GM19351 (cell line): ENCODE measurements around the gene MUC5B.

ENCODE experiments used
- ATAC-seq: cut with Tn5 transposase; IDR thresholded peaks from one replicate; pipeline ENCODE4 v1.9.1; 2021; ENCODE audit warnings: mild to moderate bottlenecking, moderate library complexity; ENCODE audit not compliant: unreplicated experiment

MUC5B gene

GRCh38 chr11:1219834-1220815, 2.7 kb upstream of the MUC5B start:
- no peak for ATAC-seq

DNA sequence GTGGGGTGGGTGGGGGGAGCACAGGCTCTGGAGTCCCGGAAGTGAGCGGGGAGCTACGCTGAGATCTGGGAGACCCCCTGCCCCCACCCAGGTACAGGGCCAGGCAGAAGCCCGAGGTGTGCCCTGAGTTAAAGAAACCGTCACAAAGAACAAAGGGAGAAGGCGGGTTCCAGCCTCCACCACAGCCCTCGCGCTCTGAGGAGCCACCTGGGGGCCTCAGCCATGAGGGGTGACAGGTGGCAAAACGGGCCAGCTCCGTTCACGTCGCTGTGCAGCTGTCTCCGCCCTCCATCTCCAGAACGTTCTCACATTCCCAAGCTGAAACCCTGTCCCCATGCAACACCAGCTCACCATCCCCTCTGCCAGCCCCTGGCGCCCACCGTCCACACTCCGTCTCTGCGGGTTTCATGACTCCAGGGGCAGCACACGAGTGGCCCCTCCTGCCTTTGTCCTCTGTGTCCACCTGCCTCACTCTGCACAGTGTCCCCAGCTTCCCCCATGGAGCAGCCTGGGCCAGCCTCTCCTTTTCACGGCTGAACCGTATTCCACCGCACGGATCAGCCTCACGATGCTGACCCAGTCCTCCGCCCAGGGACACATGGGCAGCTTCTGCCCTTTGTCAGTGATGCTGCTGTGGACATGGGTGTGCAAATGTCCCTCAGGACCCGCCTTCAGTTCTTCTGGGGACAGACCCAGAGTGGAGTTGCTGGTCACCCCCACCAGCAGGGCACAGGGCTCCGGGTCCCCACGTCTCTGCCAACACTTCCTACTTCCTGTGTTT, 1.7 kb upstream of the MUC5B start:
- ATAC-seq: no peak

DNA sequence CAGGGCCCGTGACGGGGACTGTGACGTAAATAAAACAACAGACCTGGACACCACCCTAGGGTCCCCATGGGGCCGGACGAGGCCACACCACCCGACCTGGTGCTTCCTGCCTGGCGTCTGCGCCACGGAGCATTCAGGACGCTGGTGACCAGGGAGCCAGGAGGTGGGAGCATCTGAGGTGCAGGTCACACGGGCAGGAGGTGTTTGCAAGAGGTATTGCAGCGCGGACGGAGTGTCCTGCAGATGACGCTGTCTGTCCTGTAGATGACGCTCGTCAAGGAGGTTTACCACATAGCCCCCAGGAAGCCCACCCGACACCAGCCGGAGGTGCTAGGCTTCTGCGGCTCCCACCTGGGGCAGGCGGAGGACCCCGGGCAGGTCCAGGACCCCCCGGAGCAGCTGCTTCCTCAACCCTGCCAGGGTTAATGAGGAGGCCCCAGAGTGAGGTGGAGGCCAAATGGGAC, 986 bp upstream of the MUC5B start:
- ATAC-seq: no peak

GRCh38 chr11:1223346-1224110, 662 bp downstream of the MUC5B start:
- ATAC-seq: no peak

DNA sequence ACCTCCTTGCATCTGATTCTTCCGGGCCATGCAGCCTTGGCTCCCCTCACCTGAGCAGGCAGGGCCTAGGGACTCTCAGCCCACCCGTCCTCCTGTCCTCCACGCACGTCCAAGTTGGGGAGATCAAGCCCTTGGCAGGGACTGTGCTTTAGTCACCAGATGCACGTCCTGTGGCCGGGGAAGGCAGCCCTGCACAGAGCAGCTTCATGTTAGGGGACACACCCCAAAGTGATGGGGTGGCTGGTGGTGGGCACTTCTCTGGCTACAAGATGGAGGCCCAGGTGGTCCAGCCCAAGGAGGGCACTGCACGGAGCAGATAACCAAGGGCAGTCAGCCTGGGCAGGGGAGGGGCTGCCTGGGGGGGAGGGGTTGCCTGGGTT, 1.2 kb downstream of the MUC5B start:
- ATAC-seq: no peak

- ATAC-seq: no peak
These were observed 1.9 kb downstream of the MUC5B start for GRCh38 chr11:1224491-1225385.

DNA sequence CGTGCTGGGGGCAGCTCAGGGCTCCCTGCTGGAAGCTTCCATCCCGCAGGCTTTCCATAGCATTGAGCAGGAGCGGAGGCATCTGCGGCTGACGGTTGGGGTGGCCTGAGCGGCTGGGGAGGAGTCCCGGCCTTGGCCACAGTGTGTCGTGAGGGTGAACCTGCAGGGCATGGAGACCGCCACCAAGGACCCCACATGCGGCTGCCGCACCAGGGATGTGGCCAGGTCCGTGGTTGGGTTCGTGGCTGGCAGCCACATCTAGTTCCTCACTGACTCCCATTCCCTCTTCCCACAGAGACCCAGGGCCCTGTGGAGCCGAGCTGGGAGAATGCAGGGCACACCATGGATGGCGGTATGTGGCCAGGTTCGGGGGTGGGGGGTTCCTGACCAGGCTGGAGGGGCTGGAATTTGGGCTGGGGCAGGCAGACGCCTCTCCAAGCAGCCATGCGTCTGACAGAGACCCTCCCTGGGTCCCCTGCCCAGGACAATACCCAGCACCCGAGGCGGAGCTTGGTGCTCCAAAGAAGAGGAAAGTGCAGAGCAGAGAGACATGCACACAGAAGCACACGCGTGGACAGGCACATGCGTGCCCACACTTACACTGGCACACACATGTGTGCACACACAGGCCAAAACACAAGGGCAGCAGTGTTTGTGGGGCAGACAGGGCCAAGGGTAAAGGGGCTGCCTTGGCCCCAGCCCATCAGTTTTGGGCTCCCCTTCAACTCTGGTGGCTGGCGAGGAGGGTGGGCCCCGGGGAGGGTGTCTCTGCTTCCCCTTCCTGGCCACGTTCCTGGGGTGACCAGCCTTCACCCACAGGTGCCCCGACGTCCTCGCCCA, 2.7 kb downstream of the MUC5B start:
- ATAC-seq: no peak

DNA sequence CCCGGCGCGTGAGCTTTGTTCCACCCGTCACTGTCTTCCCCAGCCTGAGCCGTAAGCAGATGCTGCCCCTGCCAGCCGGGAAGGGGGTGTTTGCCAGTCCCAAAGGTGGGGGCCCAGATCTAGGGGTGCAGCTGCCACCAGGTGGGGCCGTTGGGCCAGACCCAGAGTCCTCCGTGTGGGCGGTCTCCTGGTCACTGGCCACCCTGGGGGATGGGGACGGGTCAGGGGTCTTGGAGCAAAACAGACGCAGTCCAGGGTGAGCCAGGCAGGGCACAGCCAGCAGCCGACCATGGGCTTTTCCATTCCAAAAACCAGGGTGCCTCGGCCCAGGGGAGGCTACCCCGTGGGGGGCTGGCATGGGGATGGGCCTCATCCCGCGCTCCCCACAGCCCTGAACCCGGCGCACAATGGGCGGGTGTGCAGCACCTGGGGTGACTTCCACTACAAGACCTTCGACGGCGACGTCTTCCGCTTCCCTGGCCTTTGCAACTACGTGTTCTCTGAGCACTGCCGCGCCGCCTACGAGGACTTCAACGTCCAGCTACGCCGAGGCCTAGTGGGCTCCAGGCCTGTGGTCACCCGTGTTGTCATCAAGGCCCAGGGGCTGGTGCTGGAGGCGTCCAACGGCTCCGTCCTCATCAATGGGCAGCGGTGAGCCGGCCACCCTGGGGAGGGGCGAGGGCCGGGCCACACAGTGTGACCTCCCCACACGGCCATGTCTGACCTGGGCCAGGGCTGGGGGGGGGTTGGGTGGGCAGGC, 3.5 kb downstream of the MUC5B start:
- no peak for ATAC-seq

- no peak for ATAC-seq
These were observed 4.2 kb downstream of the MUC5B start for GRCh38 chr11:1226986-1227550.

DNA sequence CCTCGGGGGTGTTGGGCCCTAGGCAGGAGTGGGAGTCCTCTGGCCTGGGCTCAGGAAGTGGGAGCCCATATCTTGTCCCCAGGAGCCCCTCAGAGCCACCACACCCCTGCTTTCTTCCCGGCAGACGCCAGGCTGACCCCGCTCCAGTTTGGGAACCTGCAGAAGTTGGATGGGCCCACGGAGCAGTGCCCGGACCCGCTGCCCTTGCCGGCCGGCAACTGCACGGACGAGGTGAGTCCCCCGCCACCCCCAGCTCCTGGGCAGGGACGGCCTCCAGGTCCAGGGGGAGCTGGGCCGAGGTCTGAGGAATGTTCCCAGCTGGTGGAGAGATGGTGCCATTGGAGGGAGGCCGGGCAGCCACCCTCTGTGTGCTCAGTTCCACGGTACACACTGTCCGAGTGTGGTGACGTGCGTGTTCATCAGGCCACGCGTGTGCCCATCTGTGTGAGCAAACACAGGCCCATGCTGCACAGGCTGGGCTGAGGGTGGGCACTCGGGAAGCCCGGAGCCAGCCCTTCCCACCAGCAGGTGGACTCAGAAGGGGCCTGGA, 4.8 kb downstream of the MUC5B start:
- ATAC-seq: no peak

DNA sequence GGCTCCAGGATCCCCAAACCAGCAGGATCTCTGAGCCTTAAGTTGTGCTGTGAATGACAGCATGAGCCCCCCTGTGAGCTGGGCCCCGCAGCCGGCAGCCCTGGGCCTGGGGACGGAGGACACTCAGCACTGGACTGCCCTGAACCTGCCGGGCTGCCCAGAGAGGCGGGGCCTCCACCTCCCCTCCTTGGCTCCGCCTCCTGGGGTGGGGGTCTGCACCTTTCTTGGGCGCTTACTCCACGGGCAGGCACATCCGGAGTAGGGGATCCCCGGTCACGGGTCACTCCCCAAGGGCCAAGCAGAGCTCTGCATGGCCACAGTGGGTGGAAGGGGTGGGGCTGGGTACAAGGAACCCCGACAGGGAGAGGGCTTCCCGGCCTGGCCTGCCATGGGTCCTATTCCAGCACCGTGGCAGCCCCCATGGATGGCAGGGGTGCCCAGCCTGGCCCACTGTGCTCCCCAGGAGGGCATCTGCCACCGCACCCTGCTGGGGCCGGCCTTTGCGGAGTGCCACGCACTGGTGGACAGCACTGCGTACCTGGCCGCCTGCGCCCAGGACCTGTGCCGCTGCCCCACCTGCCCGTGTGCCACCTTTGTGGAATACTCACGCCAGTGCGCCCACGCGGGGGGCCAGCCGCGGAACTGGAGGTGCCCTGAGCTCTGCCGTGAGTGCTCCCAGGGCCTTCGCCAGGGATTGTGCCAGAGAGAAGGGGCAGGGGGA, 5.4 kb downstream of the MUC5B start:
- no peak for ATAC-seq

DNA sequence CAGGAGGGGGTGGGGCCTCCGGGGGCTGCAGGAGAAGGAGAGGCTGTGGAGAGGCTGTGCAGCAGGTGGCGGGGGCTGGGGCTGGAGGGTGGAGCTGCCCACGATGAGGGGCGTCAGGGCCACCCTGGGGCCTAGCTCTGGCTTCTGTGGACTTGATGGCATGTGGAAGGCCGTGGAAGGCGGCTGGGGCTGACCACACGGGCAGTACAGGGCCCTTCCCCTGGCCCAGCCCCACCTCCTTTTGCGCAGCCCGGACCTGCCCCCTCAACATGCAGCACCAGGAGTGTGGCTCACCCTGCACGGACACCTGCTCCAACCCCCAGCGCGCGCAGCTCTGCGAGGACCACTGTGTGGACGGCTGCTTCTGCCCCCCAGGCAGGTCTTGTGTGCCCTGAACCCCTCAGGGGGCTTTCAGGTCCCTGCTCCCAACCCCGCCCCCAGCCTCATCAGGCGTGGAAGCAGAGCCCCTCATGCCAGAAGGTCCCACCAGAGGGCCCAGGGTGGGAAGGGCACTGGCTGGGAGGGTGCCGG, 6.1 kb downstream of the MUC5B start:
- no peak for ATAC-seq

DNA sequence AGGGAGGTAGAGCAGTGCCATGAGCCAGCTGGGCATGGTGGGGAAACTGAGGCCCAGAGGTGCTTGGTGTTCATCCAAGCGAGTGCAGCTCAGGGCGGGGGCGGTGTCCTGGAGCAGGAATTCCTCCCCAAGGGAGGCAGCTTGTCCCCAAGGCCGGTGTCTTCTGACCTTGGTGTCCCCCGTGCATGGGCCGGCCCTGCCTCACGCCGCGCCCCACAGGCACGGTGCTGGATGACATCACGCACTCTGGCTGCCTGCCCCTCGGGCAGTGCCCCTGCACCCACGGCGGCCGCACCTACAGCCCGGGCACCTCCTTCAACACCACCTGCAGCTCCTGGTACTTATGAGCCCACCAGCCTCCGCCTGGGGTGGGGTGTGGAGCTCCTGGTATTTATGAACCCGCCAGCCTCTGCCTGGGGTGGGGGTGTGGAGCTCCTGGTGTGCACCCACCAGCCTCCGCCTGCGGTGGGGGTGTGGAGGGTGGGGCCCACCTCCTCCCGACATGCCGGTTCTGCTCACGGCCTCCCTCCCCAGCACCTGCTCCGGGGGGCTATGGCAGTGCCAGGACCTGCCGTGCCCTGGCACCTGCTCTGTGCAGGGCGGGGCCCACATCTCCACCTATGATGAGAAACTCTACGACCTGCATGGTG, 6.7 kb downstream of the MUC5B start:
- no peak for ATAC-seq

DNA sequence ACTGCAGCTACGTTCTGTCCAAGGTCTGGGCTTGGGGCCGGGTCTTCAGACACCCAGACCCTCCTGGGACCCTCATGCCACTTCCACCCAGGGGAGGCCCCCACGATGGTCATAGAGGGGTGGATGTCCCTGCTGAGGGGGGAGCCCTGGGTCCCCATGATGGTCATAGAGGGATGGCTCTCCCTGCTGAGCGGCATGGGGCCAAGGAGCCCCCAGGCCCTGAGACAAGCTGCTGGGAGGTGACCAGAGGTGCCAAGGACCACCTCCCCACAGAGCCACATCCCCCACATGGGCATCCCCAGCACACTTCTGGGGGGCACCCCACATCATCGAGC, 7.2 kb downstream of the MUC5B start:
- no peak for ATAC-seq

DNA sequence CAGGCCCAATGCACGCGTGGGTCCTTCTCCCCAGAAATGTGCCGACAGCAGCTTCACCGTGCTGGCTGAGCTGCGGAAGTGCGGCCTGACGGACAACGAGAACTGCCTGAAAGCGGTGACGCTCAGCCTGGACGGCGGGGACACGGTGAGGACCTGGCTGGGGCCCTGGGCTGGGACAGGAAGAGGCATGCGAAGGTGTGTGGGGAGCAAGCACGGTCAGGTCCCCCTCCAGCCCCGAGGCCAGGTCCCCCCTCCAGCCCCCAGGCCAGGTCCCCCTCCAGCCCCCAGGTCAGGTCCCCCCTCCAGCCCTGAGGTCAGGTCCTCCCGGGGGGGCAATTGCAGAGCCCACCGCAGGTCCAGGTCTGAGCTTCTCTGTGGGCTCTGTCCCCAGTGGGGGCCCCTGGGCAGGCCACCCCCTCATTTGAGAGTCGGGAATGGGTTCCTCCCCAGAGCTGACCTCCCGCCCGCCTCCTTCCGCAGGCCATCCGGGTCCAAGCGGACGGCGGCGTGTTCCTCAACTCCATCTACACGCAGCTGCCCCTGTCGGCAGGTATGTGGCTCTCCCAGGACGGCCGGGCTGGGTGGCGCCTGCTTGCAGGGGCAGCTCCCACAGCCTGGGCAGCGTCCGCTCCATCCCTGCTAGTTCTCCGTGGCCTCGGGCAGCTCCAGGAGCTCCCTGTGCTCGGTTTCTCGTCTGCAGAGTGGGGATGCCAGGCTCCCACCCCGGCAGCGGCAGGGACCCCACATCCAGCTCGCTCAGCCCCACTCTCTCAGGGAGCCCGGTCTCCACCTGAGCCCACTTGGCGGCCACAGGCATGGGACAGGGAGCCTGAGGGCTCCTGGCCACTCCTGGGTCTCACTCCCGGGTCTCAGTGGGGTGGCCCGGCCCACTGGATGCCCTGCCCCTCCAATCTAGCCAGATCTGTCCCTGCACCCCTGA, 7.9 kb downstream of the MUC5B start:
- no peak for ATAC-seq
